Ishikawa (cell line): Measurements from ENCODE around the gene NLGN4X.

Source experiments
- CEBPB ChIP-seq: IDR thresholded peaks from 2 replicates; pipeline ENCODE4 v1.6.1; 2012
- CREB1 ChIP-seq: IDR thresholded peaks from 2 replicates; pipeline ENCODE4 v1.6.1; 2012; ENCODE audit warnings: low read depth
- EGR1 ChIP-seq: IDR thresholded peaks from 2 replicates; pipeline ENCODE4 v1.6.1; 2012
- EP300 ChIP-seq: IDR thresholded peaks from 2 replicates; pipeline ENCODE4 v1.6.1; 2012; ENCODE audit warnings: borderline replicate concordance
- FOXM1 ChIP-seq: IDR thresholded peaks from 2 replicates; pipeline ENCODE4 v1.6.1; 2012; ENCODE audit warnings: low read depth, borderline replicate concordance
- MAX ChIP-seq: IDR thresholded peaks from 2 replicates; pipeline ENCODE4 v1.6.1; 2012
- NFIC ChIP-seq: IDR thresholded peaks from 2 replicates; pipeline ENCODE4 v1.6.1; 2012
- RAD21 ChIP-seq: IDR thresholded peaks from 2 replicates; pipeline ENCODE4 v1.6.1; 2012; ENCODE audit warnings: low read depth
- REST ChIP-seq: IDR thresholded peaks from 2 replicates; pipeline ENCODE4 v1.6.1; 2012; ENCODE audit warnings: low read depth, mild to moderate bottlenecking
- TAF1 ChIP-seq: IDR thresholded peaks from 2 replicates; pipeline ENCODE4 v1.6.1; 2012; ENCODE audit warnings: low read depth, mild to moderate bottlenecking
- TCF12 ChIP-seq: IDR thresholded peaks from 2 replicates; pipeline ENCODE4 v1.6.1; 2012; ENCODE audit warnings: low read depth
- TEAD4 ChIP-seq: IDR thresholded peaks from 2 replicates; pipeline ENCODE4 v1.6.1; 2012
- USF1 ChIP-seq: IDR thresholded peaks from 2 replicates; pipeline ENCODE4 v1.6.1; 2012
- YY1 ChIP-seq: IDR thresholded peaks from 2 replicates; pipeline ENCODE4 v1.6.1; 2012; ENCODE audit warnings: low read depth
- ZBTB7A ChIP-seq: IDR thresholded peaks from 2 replicates; pipeline ENCODE4 v1.6.1; 2012; ENCODE audit warnings: low read depth

NLGN4X gene

GRCh38 chrX:6226596-6227452 is 1.8 kb downstream of the NLGN4X start:
- no peak for TF ChIP-seq MAX
- no peak for TF ChIP-seq RAD21
- TF ChIP-seq NFIC = no peak
- TF ChIP-seq ZBTB7A = no peak
- no peak for TF ChIP-seq REST
- TF ChIP-seq TCF12 = no peak
- TF ChIP-seq EP300 = no peak
- TF ChIP-seq FOXM1 = no peak
- no peak for TF ChIP-seq USF1
- TF ChIP-seq CEBPB = no peak
- no peak for TF ChIP-seq EGR1
- TF ChIP-seq TAF1 = no peak
- TF ChIP-seq CREB1 = no peak
- no peak for TF ChIP-seq YY1
- TF ChIP-seq TEAD4 = no peak

- TF ChIP-seq FOXM1 (no peak), ZBTB7A (no peak), RAD21 (no peak), NFIC (no peak), REST (no peak), CREB1 (no peak), EGR1 (no peak), EP300 (no peak), MAX (no peak), YY1 (no peak)
These were observed 2.6 kb downstream of the NLGN4X start for GRCh38 chrX:6225911-6226595.

GRCh38 chrX:6225288-6225910 is 3.3 kb downstream of the NLGN4X start:
- TF ChIP-seq YY1 (no peak), MAX (no peak), RAD21 (no peak), CREB1 (no peak), TAF1 (no peak), TEAD4 (no peak), CEBPB (no peak), ZBTB7A (no peak), EP300 (no peak), TCF12 (no peak), NFIC (no peak), USF1 (no peak), EGR1 (no peak), FOXM1 (no peak), REST (no peak)
